Right atrium auricular region (tissue), 2 donors: Measurements from ENCODE around the gene C5. TPM values are rescaled to one million over a fixed set of nuclear protein-coding genes. Genes with fewer than 3 reads are reported as not detected.
"Not testable (repeated sequence)": the region's sequence is repeated elsewhere in the genome, so short reads cannot be mapped to it uniquely, and the experiment has no call there.

ENCODE experiments used
- DNase-seq: peaks from one replicate; pipeline ENCODE4 v3.0.0-alpha.2; 2019; ENCODE audit warnings: low spot score
- H3K27ac ChIP-seq, 2 donors: fragments of 200-600 bp; sonication (generic); 1 replicate in 1 of 2; 2 replicates in 1 of 2; pipeline ENCODE4 v1.5.1; 2016 to 2019
- H3K27me3 ChIP-seq, 2 donors: fragments of 200-600 bp; sonication (generic); one replicate each; pipeline versions ENCODE4 v1.5.1 to v1.6.0; 2017 to 2019
- H3K36me3 ChIP-seq: fragments of 200-600 bp; sonication (generic); one replicate; pipeline ENCODE4 v1.5.1; 2016
- H3K4me1 ChIP-seq, 2 donors: fragments of 200-600 bp; sonication (generic); one replicate each; pipeline versions ENCODE4 v1.5.1 to v1.6.0; 2017 to 2019
- H3K4me3 ChIP-seq, 2 donors: fragments of 200-600 bp; sonication (generic); 1 replicate in 1 of 2; 2 replicates in 1 of 2; pipeline ENCODE4 v1.5.1; 2017 to 2019; ENCODE audit warnings: mild to moderate bottlenecking in 1 of 2, moderate library complexity in 1 of 2
- H3K9me3 ChIP-seq, 2 donors: fragments of 200-600 bp; sonication (generic); one replicate each; pipeline ENCODE4 v1.5.1; 2019
- CTCF ChIP-seq, 2 donors: fragments of 200-600 bp; sonication (generic); IDR thresholded peaks; one replicate each; pipeline ENCODE4 v1.5.1; 2019; ENCODE audit warnings: antibody characterized with exemption in 2 of 2
- total RNA-seq, 2 donors: library from RNA; depleted of rRNA; stranded (reverse); fragments of >200 nt; gene quantifications; one replicate each; pipeline ENCODE4 v1.1.0, GENCODE V29; 2016

Gene C5
- total RNA-seq: 1 to 10 TPM in 1 of 2 donors, under 1 TPM in 1; 0.82 to 1.1 TPM

DNA sequence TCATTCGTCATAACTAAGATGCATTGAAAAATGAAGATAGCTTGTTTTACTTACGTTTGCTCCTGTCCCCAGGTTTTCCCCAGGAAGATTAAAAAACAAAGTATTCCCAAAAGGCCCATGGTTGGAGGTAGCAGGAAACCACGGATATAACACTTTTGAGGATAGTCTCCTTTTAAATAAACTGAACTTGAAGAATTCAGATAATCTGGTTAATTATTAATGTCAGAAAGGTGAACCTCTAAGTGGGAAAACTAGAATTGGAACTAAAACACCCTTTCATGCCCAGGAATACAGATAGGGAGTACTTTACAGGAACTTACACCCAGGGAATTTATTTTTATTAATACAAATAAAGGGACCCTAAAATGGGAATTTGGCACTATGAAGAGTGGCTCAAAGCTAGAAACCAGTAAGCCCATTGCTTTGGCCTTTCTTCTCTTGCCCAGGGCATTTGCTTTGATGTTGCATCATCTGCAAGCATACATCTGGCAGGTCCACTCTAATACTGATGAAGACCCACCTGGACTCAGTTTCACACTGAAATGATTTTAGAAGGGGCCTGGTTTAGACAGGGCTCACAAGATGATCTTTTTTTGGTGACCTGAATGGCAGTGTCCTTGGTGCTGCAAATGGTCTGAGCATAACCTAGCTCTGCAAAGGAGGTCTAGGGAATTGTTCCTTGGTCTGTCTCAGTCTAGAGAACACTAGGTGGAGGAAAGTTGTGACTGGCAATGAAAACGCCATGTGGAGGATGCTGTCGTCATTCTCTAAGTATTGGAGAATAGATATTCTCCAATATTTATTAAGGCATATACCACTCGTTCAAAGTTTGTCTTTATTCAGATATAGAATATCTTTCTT is at the start of gene C5:
TSS of gene C5 (minus strand) at position 148 of the 861 bp plus-strand sequence. CDS start at position 119, 29 bp downstream.
- DNase-seq: no peak
- no peak within 1 kb of the TSS for H3K27ac ChIP-seq
- H3K4me3 ChIP-seq: no peak within 1 kb of the TSS
- H3K4me1 ChIP-seq: no peaks in the 10 kb centered on the region
- H3K9me3 ChIP-seq: no peaks in the 10 kb centered on the region
- no peak for TF ChIP-seq CTCF (IDR thresholded peaks at IDR 0.05)
- no peaks in the 10 kb centered on the region for H3K27me3 ChIP-seq
- no peaks in the 10 kb centered on the region for H3K36me3 ChIP-seq

GRCh38 chr9:121098567-121099198 is 48.6 kb upstream of the C5 start:
- TF ChIP-seq CTCF (IDR thresholded peaks at IDR 0.05): no peak
- Histone ChIP-seq H3K27me3 (no peaks in the 10 kb centered on the region), H3K27ac (no peak overlapping the region), H3K4me3 (no peak overlapping the region), H3K36me3 (no peaks in the 10 kb centered on the region), H3K9me3 (no peaks in the 10 kb centered on the region), H3K4me1 (no peaks in the 10 kb centered on the region)
- DNase-seq: no peak

DNA sequence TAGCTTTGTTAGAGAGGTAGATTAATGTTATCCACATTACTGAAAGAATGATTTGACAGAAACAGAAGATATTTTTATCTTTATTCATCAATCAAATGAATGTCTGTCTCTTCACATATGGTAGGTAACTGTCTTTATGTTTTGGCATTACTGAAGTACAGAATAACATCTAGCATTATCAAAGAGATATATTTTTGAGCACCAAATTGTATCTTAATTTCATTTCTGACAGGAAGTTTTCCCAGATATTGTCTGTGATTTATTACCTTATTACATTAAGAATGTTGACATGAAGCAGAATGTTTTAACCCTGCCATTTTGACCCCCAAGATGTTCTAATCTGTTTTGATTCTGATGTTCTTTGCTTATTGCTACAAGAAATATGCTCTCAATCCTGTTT is 45.0 kb upstream of the C5 start:
- H3K9me3 ChIP-seq: no peaks in the 10 kb centered on the region
- H3K36me3 ChIP-seq: no peaks in the 10 kb centered on the region
- no peaks in the 10 kb centered on the region for H3K4me1 ChIP-seq
- no peak for DNase-seq
- H3K27me3 ChIP-seq: no peaks in the 10 kb centered on the region
- no peak overlapping the region for H3K27ac ChIP-seq
- TF ChIP-seq CTCF (IDR thresholded peaks at IDR 0.05): no peak
- H3K4me3 ChIP-seq: no peak overlapping the region

GRCh38 chr9:121090743-121091142 is 40.7 kb upstream of the C5 start:
- not testable (repeated sequence) for H3K4me1 ChIP-seq, H3K36me3 ChIP-seq, H3K27me3 ChIP-seq, H3K27ac ChIP-seq, H3K9me3 ChIP-seq, DNase-seq, H3K4me3 ChIP-seq

DNA sequence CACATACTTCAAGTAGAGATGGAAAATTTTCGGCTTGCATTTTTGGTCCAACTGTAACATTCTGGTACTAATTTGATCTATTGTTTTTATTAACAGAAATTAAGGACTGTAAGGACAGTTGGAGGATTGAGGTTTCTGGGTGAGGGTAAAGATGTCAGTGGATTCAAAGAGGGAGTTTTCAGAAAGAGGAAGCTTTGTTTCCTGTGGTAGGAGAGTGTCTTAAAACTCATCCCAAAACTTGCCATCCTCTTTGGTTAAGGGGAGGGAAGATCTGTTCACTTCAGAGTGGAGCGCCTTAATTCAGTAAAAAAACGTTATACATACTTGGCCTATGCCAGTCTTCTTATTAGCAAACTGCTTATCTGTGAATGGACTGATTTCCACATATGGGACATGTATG is 38.5 kb upstream of the C5 start:
- Histone ChIP-seq H3K27ac (no peak overlapping the region), H3K4me1 (no peaks in the 10 kb centered on the region), H3K4me3 (no peak overlapping the region), H3K36me3 (no peaks in the 10 kb centered on the region), H3K9me3 (no peaks in the 10 kb centered on the region), H3K27me3 (no peaks in the 10 kb centered on the region)
- no peak for TF ChIP-seq CTCF (IDR thresholded peaks at IDR 0.05)
- no peak for DNase-seq

- H3K4me1 ChIP-seq: no peaks in the 10 kb centered on the region
- H3K4me3 ChIP-seq: no peak overlapping the region
- H3K27me3 ChIP-seq: no peaks in the 10 kb centered on the region
- TF ChIP-seq CTCF (IDR thresholded peaks at IDR 0.05): no peak
- no peaks in the 10 kb centered on the region for H3K9me3 ChIP-seq
- DNase-seq: no peak
- H3K27ac ChIP-seq: no peak overlapping the region
- H3K36me3 ChIP-seq: peaks cover 10% of the 10 kb centered on the region
Measured at GRCh38 chr9:121085661-121086060, 35.6 kb upstream of the C5 start.
